Panc1 (cell line): ENCODE results near the gene CTAGE1. TPM values are rescaled to one million over a fixed set of nuclear protein-coding genes. Genes with fewer than 3 reads are reported as not detected.

Source experiments
- ATAC-seq: fragments of 200-7000 bp; cut with Tn5 transposase; 2 replicates; pipeline ENCODE4 v1.9.1; 2020; ENCODE audit warnings: mild to moderate bottlenecking, moderate library complexity
- BruUV-seq: library from RNA; stranded (reverse); fragments of 400-500 nt; replicated peaks from 2 replicates; lab custom pipeline; 2021; lab: Mats Ljungman, UMichigan
- CTCF ChIA-PET: fragments of 300-600 bp; sonication (Branson Sonifier 250); formaldehyde crosslinking; loops from one replicate; lab custom pipeline; 2022; ENCODE audit warnings: antibody characterized with exemption; lab: Charles Lee
- POLR2A ChIA-PET: fragments of 300-600 bp; sonication (Branson Sonifier 250); formaldehyde crosslinking; loops from one replicate; lab custom pipeline; 2022; ENCODE audit warnings: antibody characterized with exemption; lab: Charles Lee
- DNase-seq: peaks from one replicate; pipeline ENCODE4 v3.0.0-alpha.2; 2010; ENCODE audit warnings: low read depth, low spot score
- H3K27ac ChIP-seq: 2 replicates; pipeline ENCODE4 v1.5.1; 2011; ENCODE audit warnings: mild to moderate bottlenecking, low read length, inconsistent platforms
- H3K27me3 ChIP-seq: fragments of 200-500 bp; sonication (Bioruptor generic); 2 replicates; pipeline ENCODE4 v1.6.0; 2014; ENCODE audit warnings: low read length, inconsistent platforms; ENCODE audit not compliant: control insufficient read depth, insufficient read depth
- H3K36me3 ChIP-seq: fragments of 200-500 bp; sonication (Bioruptor generic); 2 replicates; pipeline ENCODE4 v1.5.1; 2014; ENCODE audit warnings: inconsistent platforms, mild to moderate bottlenecking, low read length, moderate library complexity; ENCODE audit not compliant: control insufficient read depth, insufficient read depth
- H3K4me1 ChIP-seq: 2 replicates; pipeline ENCODE4 v1.5.1; 2011; ENCODE audit warnings: inconsistent platforms, mild to moderate bottlenecking, low read length, moderate library complexity; ENCODE audit not compliant: control insufficient read depth, insufficient read depth
- H3K4me3 ChIP-seq, 2 experiments: 2 replicates each; pipeline ENCODE4 v1.5.1; 2011 to 2012; ENCODE audit warnings: low read depth in 2 of 2, low read length in 2 of 2, mild to moderate bottlenecking in 2 of 2, inconsistent platforms in 1 of 2, moderate library complexity in 1 of 2
- H3K9me3 ChIP-seq: fragments of 200-500 bp; sonication (Bioruptor generic); 2 replicates; pipeline ENCODE4 v1.5.1; 2014; ENCODE audit warnings: low read depth, mild to moderate bottlenecking, inconsistent platforms, low read length, moderate library complexity; ENCODE audit not compliant: control insufficient read depth, insufficient read depth
- CTCF ChIP-seq: fragments of 450-650 bp; IDR thresholded peaks from 2 replicates; pipeline ENCODE4 v1.5.1; 2017; ENCODE audit warnings: mild to moderate bottlenecking
- POLR2AphosphoS5 ChIP-seq: IDR thresholded peaks from 2 replicates; pipeline ENCODE4 v1.6.1; 2012; ENCODE audit warnings: mild to moderate bottlenecking, low read depth, low read length, moderate library complexity
- REST ChIP-seq, 2 experiments: IDR thresholded peaks; 2 replicates each; pipeline ENCODE4 v1.6.1; 2011 to 2012; ENCODE audit warnings: low read depth in 2 of 2, control low read depth in 1 of 2, low read length in 1 of 2, mild to moderate bottlenecking in 1 of 2, moderate library complexity in 1 of 2; ENCODE audit not compliant: insufficient read depth in 1 of 2
- SIN3A ChIP-seq: IDR thresholded peaks from 2 replicates; pipeline ENCODE4 v1.6.1; 2012; ENCODE audit warnings: low read depth, mild to moderate bottlenecking, low read length, moderate library complexity, borderline replicate concordance; ENCODE audit not compliant: insufficient read depth
- TCF7L2 ChIP-seq: IDR thresholded peaks from 2 replicates; pipeline ENCODE4 v1.6.1; 2011; ENCODE audit warnings: mild to moderate bottlenecking, low read depth, low read length, inconsistent platforms
- in situ Hi-C: cut with HindIII; loops from 2 replicates; pipeline ENCODE4 v1.10.0; 2016; ENCODE audit warnings: low sequenced_read_pairs, low pct_unique_long_range_greater_than_20kb
- intact Hi-C: fragments of 100-400 bp; cut with micrococcal nuclease; formaldehyde crosslinking; loops from one replicate; pipeline ENCODE4 v1.10.0; 2022; ENCODE audit not compliant: unreplicated experiment
- total RNA-seq: library from RNA; stranded (reverse); gene quantifications from one replicate; pipeline ENCODE4 v1.2.1, GENCODE V29; 2021; ENCODE audit not compliant: unreplicated experiment

Gene CTAGE1
- total RNA-seq, 1 experiment from 2014 or later = not detected

GRCh38 chr18:22436136-22436535 is 18.4 kb upstream of the CTAGE1 start:
- Histone ChIP-seq H3K27me3 (no peaks in the 10 kb centered on the region), H3K36me3 (no peaks in the 10 kb centered on the region; the same call in 1 of the 2 replicates), H3K9me3 (no peaks in the 10 kb centered on the region), H3K4me3 (no peak overlapping the region), H3K4me1 (no peaks in the 10 kb centered on the region), H3K27ac (no peak overlapping the region)
- TF ChIP-seq REST (IDR thresholded peaks at IDR 0.05; ENCODE audit: insufficient read depth in 1 of 2, low read depth in 2 of 2, low read length in 1 of 2) (no peak), SIN3A (no peak), TCF7L2 (no peak), POLR2AphosphoS5 (no peak), CTCF (no peak)
- intact Hi-C loops (no loop called here), in situ Hi-C loops (no loop called here)
- ChIA-PET POLR2A (no interaction called here), CTCF (no interaction called here)
- no peak for ATAC-seq
- BruUV-seq = no TSS peak
- DNase-seq = no peak

GRCh38 chr18:22434973-22435608 is 17.4 kb upstream of the CTAGE1 start:
- intact Hi-C loops = no loop called here

More at GRCh38 chr18:22434973-22435608, 17.4 kb upstream of the CTAGE1 start:
- TF ChIP-seq POLR2AphosphoS5 = no peak
- TF ChIP-seq CTCF = no peak
- no peak for TF ChIP-seq SIN3A
- TF ChIP-seq REST (IDR thresholded peaks at IDR 0.05; ENCODE audit: insufficient read depth in 1 of 2, low read depth in 2 of 2, low read length in 1 of 2) = no peak
- no peak for TF ChIP-seq TCF7L2
- DNase-seq (no peak), ATAC-seq (no peak)
- CTCF ChIA-PET = no interaction called here
- Histone ChIP-seq H3K9me3 (no peaks in the 10 kb centered on the region), H3K4me3 (no peak overlapping the region), H3K36me3 (no peaks in the 10 kb centered on the region; the same call in 1 of the 2 replicates), H3K27ac (no peak overlapping the region), H3K4me1 (no peaks in the 10 kb centered on the region), H3K27me3 (no peaks in the 10 kb centered on the region)
- in situ Hi-C loops = no loop called here
- no TSS peak for BruUV-seq
- POLR2A ChIA-PET = no interaction called here
